ENCODE results near the gene RPS6KA1.
"Not testable (repeated sequence)": the region's sequence is repeated elsewhere in the genome, so short reads cannot be mapped to it uniquely, and the experiment has no call there.

The RPS6KA1 gene

GRCh38 chr1:26585471-26585870 lies 55.9 kb downstream of the RPS6KA1 start:
- DNase-seq (ENCODE audit: extremely low read depth in 1 of 2, low read depth in 1 of 2): no peak

DNA sequence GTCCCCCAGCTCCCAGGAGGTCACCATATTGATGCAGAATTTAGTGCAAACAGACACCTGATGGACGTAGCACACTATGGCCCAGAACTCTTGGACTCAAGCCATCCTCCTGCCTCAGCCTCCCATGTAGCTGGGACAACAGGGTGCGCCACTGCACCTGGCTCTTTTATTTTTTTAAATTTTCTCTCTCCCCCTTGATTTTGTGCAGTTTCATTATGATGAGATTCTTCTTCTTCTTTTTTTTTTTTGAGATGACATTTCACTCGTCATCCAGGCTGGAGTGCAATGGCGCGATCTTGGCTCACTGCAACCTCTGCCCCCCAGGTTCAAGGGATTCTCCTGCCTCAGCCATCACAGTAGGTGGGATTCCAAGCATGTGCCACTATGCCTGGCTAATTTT lies 63.8 kb downstream of the RPS6KA1 start:
- DNase-seq (ENCODE audit: extremely low read depth in 1 of 2, low read depth in 1 of 2): no peak

GRCh38 chr1:26594593-26594992 lies 65.0 kb downstream of the RPS6KA1 start:
- not testable (repeated sequence) for DNase-seq (ENCODE audit: extremely low read depth in 1 of 2, low read depth in 1 of 2)

DNA sequence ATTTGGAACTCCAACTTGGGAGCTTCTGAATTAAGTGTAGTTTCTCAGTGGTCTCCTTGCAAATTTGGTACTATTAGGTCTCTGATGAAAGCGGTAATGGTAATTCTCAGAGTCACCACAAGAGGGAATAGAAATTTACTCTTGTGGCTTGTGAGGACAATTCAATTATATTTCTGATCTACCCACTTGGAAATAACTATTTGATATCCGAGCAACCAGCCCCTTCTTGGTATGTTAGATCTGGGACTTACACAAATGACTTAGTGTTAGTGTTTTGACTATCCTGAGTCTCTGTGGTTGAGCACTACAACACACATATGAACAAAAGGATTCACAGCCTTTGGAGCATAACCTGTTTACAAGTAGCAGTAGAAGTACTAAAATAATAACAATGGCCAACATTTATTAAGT lies 68.1 kb downstream of the RPS6KA1 start:
- no peak for DNase-seq (ENCODE audit: extremely low read depth in 1 of 2, low read depth in 1 of 2)

- no peak for DNase-seq (ENCODE audit: extremely low read depth in 1 of 2, low read depth in 1 of 2)
Measured at GRCh38 chr1:26598890-26599289, 69.3 kb downstream of the RPS6KA1 start.

DNA sequence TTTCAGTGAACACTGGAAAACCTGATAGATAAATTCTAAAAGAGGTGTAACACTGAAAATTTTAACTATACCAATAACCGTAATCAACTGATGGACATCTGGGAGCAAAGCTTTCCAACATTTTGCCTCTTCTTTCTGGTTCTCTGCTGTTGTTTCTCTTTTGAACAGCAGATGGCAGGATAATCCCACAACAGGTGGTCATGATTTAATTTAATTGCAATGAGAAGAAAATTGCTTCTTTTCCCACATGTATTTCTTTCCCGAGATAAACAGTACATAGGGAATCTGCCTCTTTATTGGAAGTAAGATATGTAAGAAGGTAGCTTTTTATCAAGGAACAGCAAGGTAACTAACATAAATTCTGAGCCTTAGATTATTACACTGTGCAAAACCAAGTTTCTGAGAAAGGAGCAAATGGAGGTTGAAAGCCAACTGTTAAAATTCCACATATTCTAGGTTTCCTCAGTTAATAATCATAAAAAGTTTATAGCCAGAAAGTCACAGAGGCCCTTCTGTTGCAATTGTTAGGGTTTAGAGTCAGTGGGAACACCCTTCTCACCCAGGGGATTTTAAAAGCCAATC lies 72.9 kb downstream of the RPS6KA1 start:
- DNase-seq (ENCODE audit: extremely low read depth in 1 of 2, low read depth in 1 of 2): no peak

DNA sequence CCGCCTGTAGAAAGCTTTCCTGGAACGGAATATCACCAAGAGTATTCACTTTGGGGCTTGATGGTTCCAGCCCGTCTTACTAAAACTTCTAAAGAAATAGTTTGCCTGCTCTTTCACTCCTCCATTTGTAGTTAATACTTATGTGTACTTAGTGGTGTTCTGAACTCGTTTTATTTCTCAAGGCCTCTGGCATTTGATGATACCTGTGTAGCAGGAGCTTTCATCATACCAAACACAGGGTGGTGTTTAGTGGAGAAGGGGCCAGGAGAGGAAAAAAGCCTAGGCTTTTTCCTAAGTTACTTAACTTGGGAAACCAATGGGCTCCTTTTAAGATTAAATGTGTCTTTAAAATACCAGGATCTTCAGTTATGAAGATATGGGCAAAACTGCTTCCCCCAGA lies 74.3 kb downstream of the RPS6KA1 start:
- no peak for DNase-seq (ENCODE audit: extremely low read depth in 1 of 2, low read depth in 1 of 2)

GRCh38 chr1:26607186-26607585 lies 77.6 kb downstream of the RPS6KA1 start:
- no peak for DNase-seq (ENCODE audit: extremely low read depth in 1 of 2, low read depth in 1 of 2)

DNA sequence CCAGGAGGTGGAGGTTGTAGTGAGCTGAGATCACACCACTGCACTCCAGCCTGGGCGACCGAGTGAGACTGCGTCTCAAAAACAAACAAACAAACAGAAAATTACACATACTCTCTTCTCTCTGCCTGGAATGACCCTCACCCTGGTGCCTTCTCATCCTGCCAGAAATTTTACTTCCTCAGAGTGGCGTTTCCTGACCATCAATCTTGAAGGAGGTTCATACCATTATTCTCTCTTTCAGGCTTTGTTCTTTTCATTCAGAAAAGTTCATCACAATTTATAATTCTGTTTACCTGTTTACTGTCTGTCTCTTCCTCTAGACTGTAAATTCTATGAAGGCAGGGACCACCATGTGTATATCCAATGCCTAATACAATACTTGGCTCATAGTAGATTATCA lies 79.3 kb downstream of the RPS6KA1 start:
- no peak for DNase-seq (ENCODE audit: extremely low read depth in 1 of 2, low read depth in 1 of 2)

GRCh38 chr1:26610781-26611180 lies 81.2 kb downstream of the RPS6KA1 start:
- no peak for DNase-seq (ENCODE audit: extremely low read depth in 1 of 2, low read depth in 1 of 2)

GRCh38 chr1:26612627-26613026 lies 83.1 kb downstream of the RPS6KA1 start:
- not testable (repeated sequence) for DNase-seq (ENCODE audit: extremely low read depth in 1 of 2, low read depth in 1 of 2)

GRCh38 chr1:26614655-26615411 lies 85.3 kb downstream of the RPS6KA1 start:
- no peak for DNase-seq (ENCODE audit: extremely low read depth in 1 of 2, low read depth in 1 of 2)

- no peak for DNase-seq (ENCODE audit: extremely low read depth in 1 of 2, low read depth in 1 of 2)
Measured at GRCh38 chr1:26616881-26617280, 87.3 kb downstream of the RPS6KA1 start.

DNA sequence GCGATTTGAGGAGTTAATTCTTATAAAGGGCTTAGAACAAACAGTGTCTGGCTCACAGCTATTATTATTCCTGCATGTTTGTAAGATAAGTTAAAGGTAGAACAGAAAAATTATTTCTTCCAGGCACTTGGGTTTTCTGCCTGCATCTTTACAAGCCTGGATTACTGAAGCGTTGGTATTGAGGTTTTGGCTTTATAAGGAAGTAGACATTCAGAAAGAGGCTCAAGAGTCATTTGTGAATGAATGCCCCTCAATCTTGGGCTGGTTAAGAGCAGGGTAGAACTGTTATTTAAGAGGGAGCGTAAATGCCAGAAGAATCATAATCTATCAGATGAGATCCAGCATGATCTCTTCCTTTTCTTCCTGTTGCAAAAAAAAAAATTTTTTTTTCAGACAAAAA lies 89.0 kb downstream of the RPS6KA1 start:
- no peak for DNase-seq (ENCODE audit: extremely low read depth in 1 of 2, low read depth in 1 of 2)
